Testis (tissue), 3 donors: Measurements from ENCODE around the gene MAB21L4. TPM values are rescaled to one million over a fixed set of nuclear protein-coding genes. Genes with fewer than 3 reads are reported as not detected.

Source experiments
- DNase-seq: peaks from one replicate; pipeline ENCODE4 v3.0.0-alpha.2; 2019
- H3K27ac ChIP-seq, 2 donors: fragments of 200-600 bp; sonication (generic); one replicate each; pipeline ENCODE4 v1.5.1; 2019
- H3K27me3 ChIP-seq: fragments of 200-600 bp; sonication (generic); one replicate; pipeline ENCODE4 v1.5.1; 2019
- H3K36me3 ChIP-seq: fragments of 200-600 bp; sonication (generic); one replicate; pipeline ENCODE4 v1.5.1; 2017; ENCODE audit warnings: low read depth; ENCODE audit errors: missing control alignments
- H3K4me1 ChIP-seq: fragments of 200-600 bp; sonication (generic); one replicate; pipeline ENCODE4 v1.5.1; 2019
- H3K4me3 ChIP-seq, 2 donors: fragments of 200-600 bp; sonication (generic); one replicate each; pipeline ENCODE4 v1.5.1; 2017 to 2019
- H3K9me3 ChIP-seq: fragments of 200-600 bp; sonication (generic); one replicate; pipeline ENCODE4 v1.5.1; 2017
- POLR2A ChIP-seq: fragments of 450-650 bp; IDR thresholded peaks from one replicate; pipeline ENCODE4 v1.6.1; 2017; ENCODE audit warnings: antibody characterized with exemption, mild to moderate bottlenecking, moderate library complexity
- WGBS, 2 donors: methylation state at CpG; one replicate each; pipeline ENCODE4 v1.1.5; 2018; 5-methylcytosine and 5-hydroxymethylcytosine counted together
- intact Hi-C: fragments of 100-400 bp; cut with DNase I; formaldehyde crosslinking; loops from one replicate; pipeline ENCODE4 v1.15.1; 2023; ENCODE audit warnings: low total_unique reads
- polyA plus RNA-seq: library from polyadenylated mRNA; stranded (reverse); fragments of 350-450 nt; fragmentation: Illumina TruSeq; extraction: RNeasy Lipid Tissue Mini Kit (QIAGEN cat#74804); gene quantifications from one replicate; pipeline ENCODE4 v1.2.3, GENCODE V29; 2014; ENCODE audit warnings: low read depth, low replicate concordance; ENCODE audit not compliant: insufficient read depth
- total RNA-seq, 2 donors: library from RNA; depleted of rRNA; stranded (reverse); fragments of >200 nt; gene quantifications; one replicate each; pipeline ENCODE4 v1.2.3, GENCODE V29; 2016
- TF ChIP-seq, protein P1 (sequence below), 3 experiments: fragments of 450-650 bp in 2 of 3; fragments of 200-600 bp in 1 of 3; sonication (generic) in 1 of 3; IDR thresholded peaks; one replicate each; pipeline ENCODE4 v1.5.1; 2016 to 2019; ENCODE audit warnings: antibody characterized with exemption in 3 of 3, mild to moderate bottlenecking in 2 of 3, moderate library complexity in 1 of 3

The MAB21L4 gene
- total and polyA plus RNA-seq, 3 donors from 2014 or later = 1.1 TPM; not detected in 2

DNA sequence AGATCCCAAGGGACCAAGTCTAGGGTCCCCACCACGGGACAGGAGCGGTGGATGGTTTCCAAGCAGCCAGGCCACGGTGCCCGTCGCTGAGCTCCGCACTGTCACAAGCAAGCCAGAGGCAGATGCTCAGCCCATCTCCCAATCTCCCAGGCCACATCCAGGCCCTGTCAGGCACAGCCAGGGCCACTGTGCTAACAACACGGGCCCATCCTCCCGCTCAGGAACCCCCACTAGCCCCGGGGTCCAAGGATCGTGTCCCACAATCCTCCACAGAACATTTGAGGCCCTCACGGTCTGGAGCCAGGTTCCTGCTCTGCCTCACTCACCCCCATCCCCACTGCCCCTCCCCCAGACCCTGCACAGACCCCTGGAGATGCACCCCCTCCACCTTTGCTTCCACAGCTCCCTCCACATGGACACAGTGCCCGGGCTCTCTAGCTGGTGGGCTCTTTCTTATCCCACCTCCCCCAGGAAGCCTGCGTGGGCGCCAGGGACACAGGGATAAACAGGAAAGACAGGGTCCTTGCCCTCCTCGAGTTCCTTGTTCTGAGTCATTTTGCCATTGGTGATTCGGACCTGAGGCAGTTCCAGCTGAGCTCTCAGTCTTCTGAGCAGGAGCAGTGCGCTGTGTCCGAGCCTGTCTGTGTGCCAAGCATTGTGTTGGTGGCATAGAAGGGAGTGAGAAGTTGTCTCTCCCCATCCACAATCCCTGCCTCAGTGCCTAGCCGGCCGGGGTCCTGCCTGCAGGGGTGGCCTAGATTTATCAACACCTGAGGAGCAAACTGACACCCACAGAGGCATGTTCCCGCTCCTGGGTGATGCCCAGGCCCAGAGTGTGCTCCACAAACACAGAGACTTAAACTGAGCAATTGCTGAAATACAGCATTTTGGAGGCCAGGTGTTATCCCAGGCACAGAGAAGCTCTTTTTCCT lies 17.2 kb upstream of the MAB21L4 start:
- Histone ChIP-seq H3K4me1 (peaks cover 25% of the 10 kb centered on the region), H3K27ac (peak overlapping the region in 1 of 2 donors; percentile 56), H3K4me3 (no peak overlapping the region), H3K36me3 (no peaks in the 10 kb centered on the region), H3K27me3 (no peaks in the 10 kb centered on the region), H3K9me3 (no peaks in the 10 kb centered on the region)
- no peak for TF ChIP-seq POLR2A
- TF ChIP-seq, protein P1, sequence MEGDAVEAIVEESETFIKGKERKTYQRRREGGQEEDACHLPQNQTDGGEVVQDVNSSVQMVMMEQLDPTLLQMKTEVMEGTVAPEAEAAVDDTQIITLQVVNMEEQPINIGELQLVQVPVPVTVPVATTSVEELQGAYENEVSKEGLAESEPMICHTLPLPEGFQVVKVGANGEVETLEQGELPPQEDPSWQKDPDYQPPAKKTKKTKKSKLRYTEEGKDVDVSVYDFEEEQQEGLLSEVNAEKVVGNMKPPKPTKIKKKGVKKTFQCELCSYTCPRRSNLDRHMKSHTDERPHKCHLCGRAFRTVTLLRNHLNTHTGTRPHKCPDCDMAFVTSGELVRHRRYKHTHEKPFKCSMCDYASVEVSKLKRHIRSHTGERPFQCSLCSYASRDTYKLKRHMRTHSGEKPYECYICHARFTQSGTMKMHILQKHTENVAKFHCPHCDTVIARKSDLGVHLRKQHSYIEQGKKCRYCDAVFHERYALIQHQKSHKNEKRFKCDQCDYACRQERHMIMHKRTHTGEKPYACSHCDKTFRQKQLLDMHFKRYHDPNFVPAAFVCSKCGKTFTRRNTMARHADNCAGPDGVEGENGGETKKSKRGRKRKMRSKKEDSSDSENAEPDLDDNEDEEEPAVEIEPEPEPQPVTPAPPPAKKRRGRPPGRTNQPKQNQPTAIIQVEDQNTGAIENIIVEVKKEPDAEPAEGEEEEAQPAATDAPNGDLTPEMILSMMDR (IDR thresholded peaks at IDR 0.05) = no peak
- intact Hi-C loops = loop anchor here (10.0 kb wide), 1 partner anchor 82 kb away; the partner anchor contains the start of gene SNED1
- no peak for DNase-seq
- 79 to 81% methylated on average over 13 to 21 of the region's 21 CpGs for WGBS, 2 donors

DNA sequence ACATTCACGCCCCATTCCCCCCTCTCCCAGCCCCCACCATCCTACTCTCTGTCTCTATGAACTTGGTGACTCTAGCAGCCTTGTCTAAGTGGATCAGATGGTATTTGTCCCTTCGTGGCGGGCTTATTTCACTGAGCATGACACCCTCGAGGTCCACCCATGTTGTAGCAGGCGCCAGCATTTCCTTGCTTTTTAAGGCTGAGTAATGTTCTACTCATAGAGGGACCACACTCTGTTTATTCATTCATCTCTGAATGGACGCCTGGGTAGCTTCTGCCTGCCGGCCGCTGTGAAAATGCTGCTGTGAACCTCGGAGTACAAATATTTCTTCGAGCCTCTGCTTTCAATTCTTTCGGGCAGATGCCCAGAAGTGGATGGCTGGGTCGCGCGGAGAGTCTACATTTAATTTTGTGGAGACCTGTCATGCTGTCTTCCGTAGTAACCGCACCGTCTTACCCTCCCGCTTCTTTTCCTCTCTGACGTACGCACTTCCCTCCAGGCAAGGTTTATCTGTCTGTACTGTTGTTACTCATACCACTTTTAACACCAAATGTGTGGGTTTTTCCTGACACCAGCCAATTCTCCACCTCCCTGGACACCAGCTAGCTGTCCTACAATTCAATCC lies 15.8 kb upstream of the MAB21L4 start:
- no peak overlapping the region for H3K4me3 ChIP-seq
- no peaks in the 10 kb centered on the region for H3K36me3 ChIP-seq
- no peak for DNase-seq
- peaks cover 23% of the 10 kb centered on the region for H3K4me1 ChIP-seq
- no peaks in the 10 kb centered on the region for H3K27me3 ChIP-seq
- WGBS, 2 donors = 77 to 84% methylated on average over 20 of the region's 20 CpGs
- no peak for TF ChIP-seq POLR2A
- TF ChIP-seq, protein P1 (IDR thresholded peaks at IDR 0.05) = no peak
- H3K9me3 ChIP-seq = no peaks in the 10 kb centered on the region
- H3K27ac ChIP-seq = no peak overlapping the region
- intact Hi-C loops = loop anchor here (10.0 kb wide), 1 partner anchor 83 kb away; the partner anchor contains the start of gene SNED1

DNA sequence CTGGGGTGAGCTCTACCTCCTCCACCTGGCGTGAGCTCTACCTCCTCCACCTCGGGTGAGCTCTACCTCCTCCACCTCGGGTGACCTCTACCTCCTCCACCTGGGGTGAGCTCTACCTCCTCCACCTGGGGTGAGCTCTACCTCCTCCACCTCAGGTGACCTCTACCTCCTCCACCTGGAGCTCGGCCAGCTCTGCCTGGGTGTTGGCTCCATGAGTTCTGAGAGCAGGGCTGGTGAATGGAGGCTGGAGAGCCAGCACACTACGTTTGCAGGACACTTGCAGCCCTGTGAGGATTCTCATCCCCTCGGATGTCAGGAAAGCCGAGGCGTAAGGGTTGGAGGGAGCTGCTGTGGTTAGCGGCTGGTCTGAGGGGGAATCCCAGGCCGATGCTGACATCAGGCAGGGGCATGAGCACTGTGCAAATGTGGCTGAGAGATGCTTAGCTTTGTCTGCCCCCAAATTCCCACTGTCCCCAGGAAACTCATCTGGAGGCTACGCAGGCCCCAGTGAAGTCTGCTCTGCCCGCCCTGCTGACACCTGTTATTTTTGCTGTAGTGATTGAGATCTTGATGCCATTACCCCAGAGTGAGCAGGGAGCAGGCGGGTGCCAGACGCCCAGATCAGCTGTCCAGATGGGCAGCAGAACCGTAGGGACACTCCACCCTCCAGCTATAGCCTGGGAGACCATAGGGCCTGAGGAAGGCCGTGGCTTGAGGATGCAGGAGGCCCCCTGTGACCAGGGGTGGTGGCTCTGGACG lies 13.4 kb upstream of the MAB21L4 start:
- DNase-seq = no peak

DNA sequence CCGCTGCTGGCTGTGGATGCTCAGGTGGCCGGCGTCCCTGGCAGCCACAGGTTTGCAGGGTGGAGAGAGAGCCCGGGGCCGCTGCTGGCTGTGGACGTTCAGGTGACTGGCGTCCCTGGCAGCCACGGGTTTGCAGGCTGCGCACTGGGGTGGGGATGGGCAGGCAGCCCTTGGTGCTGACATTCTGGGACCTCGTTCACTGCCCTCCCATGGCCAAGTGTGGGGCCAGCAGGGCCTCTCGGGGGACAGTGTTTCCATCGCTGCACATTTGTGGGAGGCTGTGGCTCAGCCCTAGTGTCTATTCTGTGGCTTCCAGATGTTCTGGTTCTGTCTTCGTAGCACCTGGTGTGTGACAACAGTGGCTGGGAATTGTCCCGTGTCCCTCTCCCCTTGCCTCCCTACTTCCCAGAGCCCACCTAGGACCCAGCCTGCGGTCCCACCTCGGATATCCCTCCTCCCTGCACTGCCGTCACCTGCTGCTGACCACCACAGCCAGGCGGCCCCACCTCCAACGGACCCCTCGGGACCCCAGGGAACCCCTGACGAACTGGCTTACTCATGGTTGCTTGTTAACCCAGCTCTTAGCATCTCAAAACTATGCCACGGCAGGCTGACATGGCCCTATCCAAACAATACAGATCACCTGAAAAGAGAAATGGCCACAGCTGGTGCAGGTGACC lies 11.1 kb upstream of the MAB21L4 start:
- Histone ChIP-seq H3K27me3 (no peaks in the 10 kb centered on the region), H3K27ac (no peak overlapping the region), H3K9me3 (no peaks in the 10 kb centered on the region), H3K36me3 (no peaks in the 10 kb centered on the region), H3K4me3 (no peak overlapping the region), H3K4me1 (no peaks in the 10 kb centered on the region)
- TF ChIP-seq, protein P1 (IDR thresholded peaks at IDR 0.05) = no peak
- TF ChIP-seq POLR2A = no peak
- WGBS, 2 donors = 82 to 91% methylated on average over 14 to 22 of the region's 22 CpGs
- intact Hi-C loops = no loop called here
- DNase-seq = no peak

More for the DNA sequence above, 13.4 kb upstream of the MAB21L4 start:
- 79 to 83% methylated on average over 13 to 17 of the region's 17 CpGs for WGBS, 2 donors
- Histone ChIP-seq H3K27me3 (no peaks in the 10 kb centered on the region), H3K27ac (no peak overlapping the region), H3K9me3 (no peaks in the 10 kb centered on the region), H3K4me1 (peaks cover 12% of the 10 kb centered on the region), H3K4me3 (no peak overlapping the region), H3K36me3 (no peaks in the 10 kb centered on the region)
- TF ChIP-seq, protein P1 (IDR thresholded peaks at IDR 0.05) = no peak
- no peak for TF ChIP-seq POLR2A
- intact Hi-C loops = no loop called here
